Activated naive CD4-positive, alpha-beta T cell (primary cell): ENCODE data around the gene NTM.

ENCODE experiments used
- DNase-seq, 4 experiments: peaks; one replicate each; lab custom pipeline; 2025; lab: John Stamatoyannopoulos, UW

NTM gene

GRCh38 chr11:131499199-131499598 is 128.8 kb downstream of the NTM start:
- DNase-seq, result no peak

DNA sequence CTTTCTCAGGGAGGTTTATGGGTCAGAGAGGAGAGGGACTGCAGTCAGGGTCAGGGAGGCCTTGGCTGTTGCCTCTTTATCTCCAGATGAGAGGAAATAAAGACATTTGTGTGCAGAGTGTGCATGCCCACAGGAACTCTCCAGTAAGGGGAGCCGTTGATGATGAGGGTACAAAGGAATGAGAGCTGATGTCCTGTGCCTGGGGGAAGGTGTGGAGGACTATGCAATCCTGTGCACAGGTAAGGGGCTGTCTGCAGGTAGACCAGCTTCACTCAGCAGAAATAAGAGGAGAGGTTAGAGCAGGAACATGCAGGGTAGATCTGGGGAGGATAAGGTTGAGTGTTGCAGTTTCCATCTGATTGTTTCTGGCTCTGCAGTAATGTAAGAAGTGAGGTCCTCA is 132.6 kb downstream of the NTM start:
- DNase-seq, result no peak

GRCh38 chr11:131504199-131504949 is 134.0 kb downstream of the NTM start:
- DNase-seq, result no peak

DNA sequence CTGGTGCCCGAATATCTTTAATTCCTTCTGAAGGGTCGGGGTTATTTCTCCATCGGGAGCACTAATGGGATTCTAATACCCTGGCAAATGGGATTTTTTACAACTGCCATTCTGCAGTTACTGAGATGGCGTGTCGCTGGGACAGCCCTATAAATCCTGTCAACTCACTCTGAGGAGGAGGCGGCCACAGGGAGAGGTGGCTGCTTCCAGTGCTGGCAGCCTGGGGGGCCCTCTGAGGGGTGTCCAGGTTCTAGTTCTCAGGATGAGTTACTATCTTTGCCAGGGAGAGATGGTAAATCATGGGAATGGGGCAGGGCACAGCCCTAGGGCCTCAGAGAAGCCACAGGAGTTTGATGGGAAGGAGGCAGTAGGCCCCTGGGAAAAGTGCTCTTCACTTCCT is 135.9 kb downstream of the NTM start:
- DNase-seq, result no peak

- DNase-seq, result no peak
Observed at GRCh38 chr11:131510662-131511061, 140.2 kb downstream of the NTM start.

DNA sequence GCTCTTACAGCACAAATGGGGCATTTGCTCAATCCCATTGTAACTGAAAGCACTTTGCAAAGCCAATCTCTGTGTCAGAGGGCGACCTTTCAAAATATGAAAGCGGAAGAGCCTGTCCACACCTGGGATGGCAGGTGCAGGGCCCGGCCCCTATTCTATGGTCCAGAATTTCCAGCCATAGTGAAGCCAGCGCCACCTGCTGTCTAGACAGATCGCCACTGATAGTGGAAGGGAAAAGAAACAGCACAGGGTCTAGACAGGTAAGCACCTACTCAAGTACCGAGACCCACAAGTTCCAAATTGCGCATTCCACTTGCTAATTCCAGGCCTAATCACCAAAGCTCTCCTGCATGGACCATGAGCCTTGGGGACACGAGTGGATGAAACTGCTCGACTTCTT is 141.4 kb downstream of the NTM start:
- no peak for DNase-seq

DNA sequence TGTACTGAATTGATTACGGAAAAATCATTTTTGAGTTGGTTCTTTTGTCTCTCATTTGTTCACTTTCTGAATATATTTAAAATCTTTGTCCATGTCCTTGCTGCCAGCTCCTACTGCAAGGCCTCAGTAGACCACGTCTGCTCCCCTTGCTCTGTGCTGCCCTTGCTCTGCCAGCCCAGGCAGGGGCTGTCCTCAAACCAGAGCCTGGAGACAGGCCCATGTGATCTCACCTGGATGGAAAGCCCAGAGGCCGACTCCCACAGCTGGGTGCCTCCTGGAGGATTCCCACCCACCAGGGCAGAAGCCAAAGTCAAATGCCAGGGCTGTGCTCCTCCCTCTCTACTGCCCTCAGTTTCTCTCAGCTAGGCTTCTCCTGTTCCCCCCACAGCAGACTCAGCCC is 141.8 kb downstream of the NTM start:
- DNase-seq, result no peak

- no peak for DNase-seq
Observed at GRCh38 chr11:131514062-131514461, 143.6 kb downstream of the NTM start.

DNA sequence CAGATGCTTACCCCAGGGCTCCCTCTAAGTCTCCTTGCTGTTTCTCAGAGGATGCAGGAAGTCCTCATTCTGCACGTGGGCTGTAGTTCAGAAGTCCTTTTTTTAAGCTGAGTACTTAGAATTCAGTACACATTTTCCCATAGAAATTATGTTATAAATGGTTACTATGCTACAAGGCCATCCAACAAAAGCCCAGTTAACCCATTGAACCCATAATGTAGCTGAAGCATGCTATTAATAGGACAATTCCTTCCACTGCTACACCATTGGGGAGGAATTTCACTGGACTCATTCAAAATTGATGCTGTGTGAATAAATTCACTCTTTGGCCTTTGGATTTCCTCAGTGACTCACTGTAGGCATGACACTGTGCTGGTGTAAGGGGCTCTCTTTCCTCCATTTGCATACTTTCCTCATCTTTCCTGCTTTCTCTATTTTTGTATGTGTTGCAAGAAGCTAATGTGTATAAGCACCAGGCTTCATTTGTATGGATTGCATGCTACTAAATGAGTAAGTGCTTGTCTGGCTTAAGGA is 148.0 kb downstream of the NTM start:
- no peak for DNase-seq

- no peak for DNase-seq
Observed at GRCh38 chr11:131522851-131523250, 152.4 kb downstream of the NTM start.

DNA sequence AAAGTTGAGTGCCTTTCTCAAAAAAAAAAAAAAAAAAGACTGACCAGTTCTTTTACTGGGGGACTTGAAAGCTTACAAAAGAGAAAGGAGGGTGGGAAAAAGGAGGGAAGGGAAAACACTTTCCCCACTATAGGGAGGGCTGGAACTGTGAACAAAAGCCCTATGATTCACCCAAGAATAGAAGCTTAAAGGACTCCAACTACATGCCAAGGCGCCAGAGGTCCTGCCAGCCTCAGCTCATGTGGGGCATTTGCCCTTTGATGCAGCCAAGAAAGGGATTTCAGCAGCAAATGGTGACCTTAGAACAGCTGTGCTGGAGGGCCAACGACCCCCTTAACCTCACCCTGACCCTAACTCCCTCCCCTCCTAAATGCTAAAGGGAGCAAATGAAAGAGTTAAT is 160.0 kb downstream of the NTM start:
- no peak for DNase-seq

DNA sequence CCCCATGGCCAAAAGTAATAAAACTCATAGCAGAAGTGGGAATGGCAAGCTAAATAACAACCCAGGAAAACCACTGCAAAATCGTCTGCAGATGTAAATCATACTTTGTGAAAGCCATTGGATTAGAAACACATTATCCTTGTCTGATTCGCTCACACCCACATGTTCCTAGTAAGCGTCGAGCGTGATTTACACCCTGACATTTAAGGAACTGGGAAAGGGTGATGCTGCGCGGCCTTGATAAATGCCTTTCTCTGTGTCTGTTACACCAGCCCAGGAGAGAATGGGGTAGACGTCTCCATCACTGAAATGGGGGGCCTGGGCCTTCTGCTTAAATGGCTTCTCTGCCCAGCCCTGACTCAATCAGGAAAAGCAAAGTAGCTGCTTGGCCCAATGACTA is 162.7 kb downstream of the NTM start:
- DNase-seq, result no peak

DNA sequence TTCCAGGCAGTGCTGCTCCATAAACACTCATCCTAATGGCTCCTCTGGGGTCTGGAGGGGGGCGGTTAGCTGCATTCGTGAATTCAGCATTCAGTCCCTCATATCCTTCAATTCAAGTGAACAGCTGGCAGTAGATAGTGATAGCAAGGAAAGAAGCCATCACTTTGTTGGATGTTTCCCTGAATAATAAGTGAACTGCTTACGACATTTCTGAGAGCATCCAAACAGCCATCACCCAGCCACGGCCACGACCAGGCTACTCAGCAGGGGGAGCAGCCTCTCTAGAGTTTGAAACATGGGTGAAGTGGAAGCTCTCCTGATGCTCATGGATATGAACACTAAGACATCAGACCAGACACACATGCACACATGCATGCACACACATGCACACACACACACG is 163.6 kb downstream of the NTM start:
- no peak for DNase-seq

- DNase-seq, result no peak
Observed at GRCh38 chr11:131534611-131535010, 164.2 kb downstream of the NTM start.

DNA sequence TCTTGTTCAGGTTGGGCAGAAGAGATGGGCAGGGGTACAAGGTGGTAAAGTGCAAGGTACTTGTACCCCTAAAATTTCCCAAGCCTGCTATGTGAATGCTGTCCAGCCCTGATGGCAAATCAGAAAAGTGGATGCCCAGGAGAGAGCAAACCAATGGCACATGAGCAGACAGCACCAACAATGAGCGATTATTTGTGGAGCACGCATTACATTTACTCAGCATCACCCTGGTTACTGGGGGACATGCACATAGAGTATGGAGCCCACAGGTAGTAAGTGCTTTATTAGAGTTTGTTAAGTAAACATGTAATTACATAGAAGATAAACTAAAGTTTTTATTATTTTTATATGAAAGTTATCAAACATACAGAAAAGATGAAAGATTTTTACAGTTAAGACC is 165.7 kb downstream of the NTM start:
- DNase-seq, result no peak

DNA sequence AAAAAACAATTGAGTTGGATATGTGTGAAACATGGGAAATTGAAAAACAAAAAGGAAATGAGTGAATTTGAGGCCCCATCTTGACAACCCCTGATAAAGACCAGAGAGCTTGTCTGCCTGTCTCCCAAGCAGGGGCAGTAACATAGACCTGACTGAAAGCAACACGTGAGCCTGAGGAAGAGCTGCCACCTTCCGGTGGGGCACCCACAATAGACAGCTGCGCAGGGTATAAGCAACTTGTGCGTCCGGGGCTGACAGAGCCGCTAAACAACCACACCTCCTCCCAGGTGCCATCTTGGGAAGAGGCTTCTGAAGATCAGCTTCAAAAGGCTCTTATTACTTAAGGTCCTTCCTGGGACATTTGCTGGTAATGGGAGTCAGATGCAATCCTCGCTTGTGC is 166.8 kb downstream of the NTM start:
- DNase-seq, result no peak

DNA sequence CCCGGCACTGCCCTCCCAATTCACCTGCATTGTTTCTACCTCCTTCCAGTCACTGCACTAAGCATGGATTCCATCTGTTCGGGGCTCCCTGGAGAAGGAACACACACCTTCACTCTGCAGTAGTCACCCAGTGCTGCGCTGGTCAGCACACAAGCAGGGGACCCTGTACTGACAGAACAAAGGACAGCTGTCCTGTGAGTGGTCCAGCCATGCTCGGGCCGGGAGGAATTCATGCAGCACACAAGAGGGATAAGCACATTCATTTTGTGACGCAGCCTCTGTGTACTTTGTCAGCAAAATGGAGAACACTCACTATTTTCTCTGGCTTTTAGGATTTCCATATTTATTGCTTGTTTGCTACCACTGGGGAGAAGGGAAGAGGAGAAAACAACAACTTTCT is 167.3 kb downstream of the NTM start:
- no peak for DNase-seq

DNA sequence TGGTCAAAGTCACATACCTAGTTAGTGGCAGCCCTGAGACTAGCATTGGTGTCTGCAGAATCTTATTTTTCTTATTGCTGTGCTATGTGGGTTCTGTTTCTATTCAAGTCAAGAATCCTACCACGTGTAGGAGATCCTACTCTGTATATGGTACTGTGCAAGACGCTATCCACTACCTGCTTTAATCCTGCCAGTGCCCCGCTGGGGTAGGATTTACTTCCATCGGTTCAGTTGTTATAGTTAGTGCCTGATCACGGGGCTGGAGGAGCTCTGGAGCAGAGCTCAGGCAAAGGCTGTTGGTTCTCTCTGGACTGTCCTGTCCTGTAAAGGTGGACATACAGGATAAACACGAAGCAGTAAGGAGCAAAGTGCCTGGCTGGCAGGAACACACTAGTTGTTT is 167.9 kb downstream of the NTM start:
- no peak for DNase-seq

GRCh38 chr11:131540676-131541075 is 170.3 kb downstream of the NTM start:
- no peak for DNase-seq

- DNase-seq, result no peak
Observed at GRCh38 chr11:131543389-131544025, 173.1 kb downstream of the NTM start.

GRCh38 chr11:131544591-131544990 is 174.2 kb downstream of the NTM start:
- no peak for DNase-seq

DNA sequence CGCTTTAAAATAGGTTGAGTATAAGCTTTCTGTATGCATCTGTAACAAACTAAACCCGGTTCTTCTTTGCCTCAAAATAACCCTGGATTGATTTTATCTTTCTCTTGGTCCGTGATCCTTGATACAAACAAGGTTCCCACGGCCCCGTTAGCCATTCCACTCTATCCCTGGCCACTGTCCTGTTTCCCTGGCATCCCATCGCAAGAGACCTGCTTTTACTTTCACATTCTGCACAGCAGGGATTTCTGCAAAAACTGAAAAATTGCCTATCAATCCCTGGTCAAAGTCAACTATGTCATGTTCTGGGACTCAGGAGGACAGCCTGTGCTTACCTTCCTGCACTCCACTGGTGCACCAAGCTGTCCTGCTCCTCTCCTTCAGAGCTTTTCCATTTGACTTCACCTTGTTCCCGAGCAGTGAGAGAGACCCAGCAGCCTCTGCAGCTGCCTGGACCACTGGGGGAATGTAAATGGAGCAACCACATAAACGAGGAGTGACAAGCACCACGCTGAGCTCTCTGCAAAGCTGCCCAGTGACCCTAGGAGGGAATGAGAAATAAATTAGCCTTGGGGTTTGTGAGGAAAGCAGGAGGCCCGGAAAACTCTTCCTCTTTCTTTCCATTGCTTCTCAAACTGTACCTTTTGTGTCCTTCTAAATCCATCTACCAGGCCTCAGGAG is 175.9 kb downstream of the NTM start:
- no peak for DNase-seq

GRCh38 chr11:131549099-131549498 is 178.7 kb downstream of the NTM start:
- no peak for DNase-seq
